Prostate gland (tissue), 2 donors: Measurements from ENCODE around the gene GHR. TPM values are rescaled to one million over a fixed set of nuclear protein-coding genes. Genes with fewer than 3 reads are reported as not detected.
A peak's percentile ranks its signal among the peaks of the same experiment; 100 is the strongest.

ENCODE experiments used
- DNase-seq: peaks from one replicate; pipeline ENCODE4 v3.0.0-alpha.2; 2019; ENCODE audit warnings: low spot score
- H3K27ac ChIP-seq, 2 donors: fragments of 200-600 bp; sonication (generic); 2 replicates each; pipeline ENCODE4 v1.5.1; 2017 to 2019
- H3K27me3 ChIP-seq: fragments of 200-600 bp; sonication (generic); replicated peaks from 2 replicates; pipeline ENCODE4 v1.5.1; 2019; ENCODE audit not compliant: insufficient read depth
- H3K36me3 ChIP-seq, 2 donors: fragments of 200-600 bp; sonication (generic); 1 replicate in 1 of 2; 2 replicates in 1 of 2; pipeline versions ENCODE4 v1.5.1 to v1.8.1; 2017 to 2019
- H3K4me1 ChIP-seq: fragments of 200-600 bp; sonication (generic); replicated peaks from 2 replicates; pipeline ENCODE4 v1.5.1; 2019
- H3K4me3 ChIP-seq, 2 donors: fragments of 200-600 bp; sonication (generic); 2 replicates each; pipeline ENCODE4 v1.5.1; 2017 to 2019
- H3K9me3 ChIP-seq: fragments of 200-600 bp; sonication (generic); 2 replicates; pipeline ENCODE4 v1.5.1; 2017
- POLR2A ChIP-seq: fragments of 450-650 bp; IDR thresholded peaks from one replicate; pipeline ENCODE4 v1.6.1; 2016; ENCODE audit warnings: antibody characterized with exemption, mild to moderate bottlenecking
- POLR2AphosphoS5 ChIP-seq: sonication (generic); formaldehyde crosslinking; IDR thresholded peaks from one replicate; pipeline ENCODE4 v1.6.1; 2017; ENCODE audit warnings: antibody characterized with exemption
- WGBS: methylation state at CpG from one replicate; pipeline ENCODE4 v1.1.5; 2018; 5-methylcytosine and 5-hydroxymethylcytosine counted together
- intact Hi-C: fragments of 100-400 bp; cut with DNase I; formaldehyde crosslinking; loops from one replicate; pipeline ENCODE4 v1.14.2; 2022
- total RNA-seq, 2 donors: library from RNA; depleted of rRNA; stranded (reverse); fragments of >200 nt; gene quantifications; one replicate each; pipeline ENCODE4 v1.1.0, GENCODE V29; 2016
- TF ChIP-seq, protein P1 (sequence below), 4 experiments: fragments of 200-600 bp in 2 of 4; fragments of 450-650 bp in 2 of 4; sonication (generic) in 2 of 4; IDR thresholded peaks; 1 replicate in 3 of 4; 2 replicates in 1 of 4; pipeline ENCODE4 v1.5.1; 2016 to 2019; ENCODE audit warnings: antibody characterized with exemption in 4 of 4, mild to moderate bottlenecking in 2 of 4, moderate library complexity in 2 of 4

Gene GHR
- total RNA-seq, 2 donors from 2014 or later, result 11.8 to 15.5 TPM

- WGBS, result 81% methylated on average over 2 of the region's 2 CpGs
- no peak for DNase-seq
- Histone ChIP-seq H3K27me3 (no peaks in the 10 kb centered on the region), H3K4me1 (no peaks in the 10 kb centered on the region), H3K9me3 (no peaks in the 10 kb centered on the region), H3K4me3 (no peak overlapping the region), H3K27ac (no peak overlapping the region), H3K36me3 (no peaks in the 10 kb centered on the region)
- TF ChIP-seq, protein P1, sequence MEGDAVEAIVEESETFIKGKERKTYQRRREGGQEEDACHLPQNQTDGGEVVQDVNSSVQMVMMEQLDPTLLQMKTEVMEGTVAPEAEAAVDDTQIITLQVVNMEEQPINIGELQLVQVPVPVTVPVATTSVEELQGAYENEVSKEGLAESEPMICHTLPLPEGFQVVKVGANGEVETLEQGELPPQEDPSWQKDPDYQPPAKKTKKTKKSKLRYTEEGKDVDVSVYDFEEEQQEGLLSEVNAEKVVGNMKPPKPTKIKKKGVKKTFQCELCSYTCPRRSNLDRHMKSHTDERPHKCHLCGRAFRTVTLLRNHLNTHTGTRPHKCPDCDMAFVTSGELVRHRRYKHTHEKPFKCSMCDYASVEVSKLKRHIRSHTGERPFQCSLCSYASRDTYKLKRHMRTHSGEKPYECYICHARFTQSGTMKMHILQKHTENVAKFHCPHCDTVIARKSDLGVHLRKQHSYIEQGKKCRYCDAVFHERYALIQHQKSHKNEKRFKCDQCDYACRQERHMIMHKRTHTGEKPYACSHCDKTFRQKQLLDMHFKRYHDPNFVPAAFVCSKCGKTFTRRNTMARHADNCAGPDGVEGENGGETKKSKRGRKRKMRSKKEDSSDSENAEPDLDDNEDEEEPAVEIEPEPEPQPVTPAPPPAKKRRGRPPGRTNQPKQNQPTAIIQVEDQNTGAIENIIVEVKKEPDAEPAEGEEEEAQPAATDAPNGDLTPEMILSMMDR (IDR thresholded peaks at IDR 0.05), result no peak
- TF ChIP-seq POLR2AphosphoS5 (no peak), POLR2A (no peak)
- intact Hi-C loops, result no loop called here
Measured at GRCh38 chr5:42506662-42507061, 83.4 kb downstream of the GHR start.

- no peak for TF ChIP-seq POLR2A
- H3K9me3 ChIP-seq, result no peaks in the 10 kb centered on the region
- H3K4me1 ChIP-seq, result no peaks in the 10 kb centered on the region
- intact Hi-C loops, result no loop called here
- H3K4me3 ChIP-seq, result no peak overlapping the region
- DNase-seq, result no peak
- no peaks in the 10 kb centered on the region for H3K36me3 ChIP-seq
- WGBS, result 86% methylated on average over 5 of the region's 5 CpGs
- no peaks in the 10 kb centered on the region for H3K27me3 ChIP-seq
- H3K27ac ChIP-seq, result no peak overlapping the region
Measured at GRCh38 chr5:42507451-42508097, 84.3 kb downstream of the GHR start.

DNA sequence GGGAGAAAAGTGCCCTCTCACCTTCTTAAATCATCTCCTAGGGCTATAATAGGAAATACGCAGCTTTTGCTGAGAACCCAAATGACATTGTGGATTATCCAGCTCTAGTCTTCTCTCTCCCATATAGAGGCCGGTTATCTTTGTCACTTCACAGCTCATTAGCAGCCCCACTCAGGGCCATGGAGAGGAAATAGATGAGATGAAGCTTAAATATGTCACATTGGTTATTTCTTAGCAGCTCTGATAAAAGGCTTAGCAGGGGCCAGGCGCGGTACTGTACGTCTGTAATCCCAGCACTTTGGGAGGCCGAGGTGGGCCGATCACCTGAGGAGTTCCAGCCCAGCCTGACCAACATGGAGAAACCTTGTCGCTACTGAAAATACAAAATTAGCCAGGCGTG, 90.0 kb downstream of the GHR start:
- Histone ChIP-seq H3K4me1 (no peaks in the 10 kb centered on the region), H3K9me3 (no peaks in the 10 kb centered on the region), H3K36me3 (no peaks in the 10 kb centered on the region), H3K4me3 (no peak overlapping the region), H3K27ac (no peak overlapping the region), H3K27me3 (no peaks in the 10 kb centered on the region)
- 96% methylated on average over 9 of the region's 9 CpGs for WGBS
- intact Hi-C loops, result no loop called here
- DNase-seq, result no peak
- no peak for TF ChIP-seq POLR2AphosphoS5

DNA sequence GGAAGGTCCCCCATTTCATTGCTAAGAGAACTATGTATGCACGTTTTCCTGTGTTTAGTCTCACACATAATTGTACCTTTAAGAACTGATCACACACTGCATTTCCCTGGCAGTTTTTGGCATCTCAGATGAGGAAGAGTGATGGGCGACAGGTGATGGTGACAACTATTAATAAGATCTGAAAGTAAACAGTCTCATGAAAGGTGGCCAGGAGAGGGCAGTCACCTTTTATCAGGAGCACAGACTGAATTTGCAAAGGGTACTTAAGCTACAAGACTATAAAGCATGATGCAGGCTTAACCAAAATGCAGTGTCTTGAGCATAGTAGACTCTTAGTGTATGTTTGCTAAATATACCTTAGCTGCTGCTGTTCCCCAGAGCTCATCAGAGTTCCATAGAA, 91.5 kb downstream of the GHR start:
- TF ChIP-seq POLR2AphosphoS5 (no peak), POLR2A (no peak)
- TF ChIP-seq, protein P1 (IDR thresholded peaks at IDR 0.05), result no peak
- intact Hi-C loops, result no loop called here
- Histone ChIP-seq H3K36me3 (no peaks in the 10 kb centered on the region), H3K4me3 (no peak overlapping the region), H3K4me1 (no peaks in the 10 kb centered on the region), H3K27me3 (no peaks in the 10 kb centered on the region), H3K9me3 (no peaks in the 10 kb centered on the region), H3K27ac (peak overlapping the region in 1 of 2 donors; percentile 56)
- WGBS, result 51% methylated on average over 2 of the region's 2 CpGs
- DNase-seq, result no peak

DNA sequence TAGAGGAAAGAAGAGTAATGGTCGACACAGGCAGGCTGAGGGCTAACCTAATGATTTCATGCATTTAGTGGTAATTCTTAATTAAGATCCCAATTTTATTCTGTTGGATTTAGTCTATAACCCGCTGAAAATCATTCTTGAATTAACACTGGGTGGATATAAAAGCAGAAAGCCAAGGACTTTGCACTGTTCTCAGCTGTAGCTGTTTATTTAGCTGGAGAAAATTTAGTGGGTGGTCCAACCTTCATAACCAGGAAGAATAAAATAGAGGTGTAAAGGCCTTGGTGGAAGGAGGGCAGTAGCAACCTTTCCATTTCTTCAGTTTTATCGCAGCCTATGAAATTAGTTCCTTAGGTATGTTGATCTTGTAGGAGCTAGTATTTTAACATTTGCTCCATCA, 92.3 kb downstream of the GHR start:
- no peak for DNase-seq
- Histone ChIP-seq H3K27ac (peak overlapping the region in 1 of 2 donors; percentile 56), H3K27me3 (no peaks in the 10 kb centered on the region), H3K4me3 (no peak overlapping the region), H3K36me3 (no peaks in the 10 kb centered on the region), H3K9me3 (no peaks in the 10 kb centered on the region), H3K4me1 (no peaks in the 10 kb centered on the region)
- intact Hi-C loops, result no loop called here
- WGBS, result 84% methylated on average over 3 of the region's 3 CpGs
- TF ChIP-seq POLR2A, result no peak
- TF ChIP-seq, protein P1 (IDR thresholded peaks at IDR 0.05), result no peak
- no peak for TF ChIP-seq POLR2AphosphoS5
